ENCODE measurements around the gene BRINP2.

The BRINP2 gene

GRCh38 chr1:177274687-177275211 lies 104.0 kb downstream of the BRINP2 start:
- no peak for DNase-seq (ENCODE audit: low read depth)

- no peak for DNase-seq (ENCODE audit: low read depth)
Observed at GRCh38 chr1:177275736-177276135, 105.0 kb downstream of the BRINP2 start.

GRCh38 chr1:177278626-177279390 lies 108.0 kb downstream of the BRINP2 start:
- no peak for DNase-seq (ENCODE audit: low read depth)

- DNase-seq (ENCODE audit: low read depth): no peak
Observed at GRCh38 chr1:177281901-177282300, 111.1 kb downstream of the BRINP2 start.

GRCh38 chr1:177282976-177283375 lies 112.2 kb downstream of the BRINP2 start:
- DNase-seq (ENCODE audit: low read depth): no peak

GRCh38 chr1:177283380-177283779 lies 112.6 kb downstream of the BRINP2 start:
- no peak for DNase-seq (ENCODE audit: low read depth)

GRCh38 chr1:177286396-177286795 lies 115.6 kb downstream of the BRINP2 start:
- DNase-seq (ENCODE audit: low read depth): no peak

- no peak for DNase-seq (ENCODE audit: low read depth)
Observed at GRCh38 chr1:177287270-177287669, 116.5 kb downstream of the BRINP2 start.

GRCh38 chr1:177287994-177288393 lies 117.2 kb downstream of the BRINP2 start:
- DNase-seq (ENCODE audit: low read depth): no peak

- DNase-seq (ENCODE audit: low read depth): no peak
Observed at GRCh38 chr1:177289532-177289931, 118.8 kb downstream of the BRINP2 start.

GRCh38 chr1:177300431-177300830 lies 129.7 kb downstream of the BRINP2 start:
- no peak for DNase-seq (ENCODE audit: low read depth)

GRCh38 chr1:177301425-177302124 lies 130.8 kb downstream of the BRINP2 start:
- DNase-seq (ENCODE audit: low read depth): no peak

- no peak for DNase-seq (ENCODE audit: low read depth)
Observed at GRCh38 chr1:177302357-177303044, 131.7 kb downstream of the BRINP2 start.

- no peak for DNase-seq (ENCODE audit: low read depth)
Observed at GRCh38 chr1:177305040-177306018, 134.6 kb downstream of the BRINP2 start.

- no peak for DNase-seq (ENCODE audit: low read depth)
Observed at GRCh38 chr1:177306019-177306415, 135.3 kb downstream of the BRINP2 start.

- DNase-seq (ENCODE audit: low read depth): no peak
Observed at GRCh38 chr1:177306981-177307380, 136.2 kb downstream of the BRINP2 start.

- DNase-seq (ENCODE audit: low read depth): no peak
Observed at GRCh38 chr1:177307771-177308170, 137.0 kb downstream of the BRINP2 start.

- DNase-seq (ENCODE audit: low read depth): no peak
Observed at GRCh38 chr1:177309880-177310279, 139.1 kb downstream of the BRINP2 start.

- DNase-seq (ENCODE audit: low read depth): no peak
Observed at GRCh38 chr1:177310326-177310725, 139.6 kb downstream of the BRINP2 start.

- no peak for DNase-seq (ENCODE audit: low read depth)
Observed at GRCh38 chr1:177311111-177311510, 140.4 kb downstream of the BRINP2 start.

- no peak for DNase-seq (ENCODE audit: low read depth)
Observed at GRCh38 chr1:177311586-177311985, 140.8 kb downstream of the BRINP2 start.

GRCh38 chr1:177315261-177315660 lies 144.5 kb downstream of the BRINP2 start:
- DNase-seq (ENCODE audit: low read depth): no peak
